Measurements from ENCODE around the gene BRSK1.

Gene BRSK1

GRCh38 chr19:55355213-55355821, 71.5 kb downstream of the BRSK1 start:
- peak; percentile 60 for DNase-seq

DNA sequence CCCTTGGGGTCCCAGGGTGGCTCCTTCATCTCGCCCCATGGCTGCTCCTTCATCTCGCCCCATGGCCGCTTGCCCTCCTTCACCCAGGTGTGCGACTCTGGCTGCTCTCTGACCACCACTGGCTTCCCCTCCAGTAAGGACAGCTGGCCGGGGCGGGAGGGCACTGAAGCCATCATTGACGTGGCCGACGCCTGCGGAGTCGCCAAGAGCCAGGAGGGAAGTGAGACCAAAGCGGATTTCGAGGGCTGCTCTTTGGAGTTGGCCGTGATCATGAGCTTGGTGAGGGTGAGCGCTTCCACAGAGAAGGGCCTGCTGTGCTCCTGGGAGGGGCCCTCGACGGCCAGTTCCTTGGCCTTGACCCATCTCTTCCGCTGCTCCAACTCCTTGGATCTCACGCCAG, 74.7 kb downstream of the BRSK1 start:
- no peak for DNase-seq

- DNase-seq: no peak
These were observed 75.4 kb downstream of the BRSK1 start for GRCh38 chr19:55358943-55359908.

GRCh38 chr19:55360902-55361301, 77.1 kb downstream of the BRSK1 start:
- DNase-seq: no peak

All from NCI-H82 (cell line).